GM19035 (cell line): ENCODE measurements around the gene CLK3.
"Not testable (repeated sequence)": the region's sequence is repeated elsewhere in the genome, so short reads cannot be mapped to it uniquely, and the experiment has no call there.

Experiments
- ATAC-seq: cut with Tn5 transposase; IDR thresholded peaks from one replicate; pipeline ENCODE4 v1.9.1; 2021; ENCODE audit not compliant: unreplicated experiment

The CLK3 gene

GRCh38 chr15:74615508-74616365 is at the start of gene CLK3:
Gene CLK3 (plus strand): TSS chr15:74615836. CDS start chr15:74619197, 3,361 bp downstream.
- ATAC-seq: peak; percentile 82

GRCh38 chr15:74568594-74568993 is 47.0 kb upstream of the CLK3 start:
- no peak for ATAC-seq

GRCh38 chr15:74569731-74570070 is 45.9 kb upstream of the CLK3 start:
- ATAC-seq: no peak

GRCh38 chr15:74571191-74571590 is 44.4 kb upstream of the CLK3 start:
- no peak for ATAC-seq

- no peak for ATAC-seq
Observed at GRCh38 chr15:74573987-74574386, 41.6 kb upstream of the CLK3 start.

- ATAC-seq: no peak
Observed at GRCh38 chr15:74578496-74578994, 37.1 kb upstream of the CLK3 start.

GRCh38 chr15:74579001-74579400 is 36.6 kb upstream of the CLK3 start:
- ATAC-seq: no peak

GRCh38 chr15:74580538-74581350 is 34.9 kb upstream of the CLK3 start:
- no peak for ATAC-seq

- no peak for ATAC-seq
Observed at GRCh38 chr15:74584204-74584603, 31.4 kb upstream of the CLK3 start.

- ATAC-seq: no peak
Observed at GRCh38 chr15:74584779-74585178, 30.9 kb upstream of the CLK3 start.

- ATAC-seq: no peak
Observed at GRCh38 chr15:74585191-74585590, 30.4 kb upstream of the CLK3 start.

- ATAC-seq: no peak
Observed at GRCh38 chr15:74585857-74586256, 29.8 kb upstream of the CLK3 start.

GRCh38 chr15:74589826-74590225 is 25.8 kb upstream of the CLK3 start:
- no peak for ATAC-seq

GRCh38 chr15:74592222-74592621 is 23.4 kb upstream of the CLK3 start:
- ATAC-seq: no peak

GRCh38 chr15:74593122-74593521 is 22.5 kb upstream of the CLK3 start:
- no peak for ATAC-seq

GRCh38 chr15:74594455-74594854 is 21.2 kb upstream of the CLK3 start:
- ATAC-seq: no peak

- ATAC-seq: no peak
Observed at GRCh38 chr15:74595271-74595670, 20.4 kb upstream of the CLK3 start.

- not testable (repeated sequence) for ATAC-seq
Observed at GRCh38 chr15:74596736-74597135, 18.9 kb upstream of the CLK3 start.

GRCh38 chr15:74597146-74597705 is 18.4 kb upstream of the CLK3 start:
- ATAC-seq: not testable (repeated sequence)

GRCh38 chr15:74598126-74598842 is 17.4 kb upstream of the CLK3 start:
- peak; percentile 89 for ATAC-seq

- ATAC-seq: no peak
Observed at GRCh38 chr15:74599156-74599555, 16.5 kb upstream of the CLK3 start.
